Dermis microvascular lymphatic vessel endothelial cell (primary cell): Measurements from ENCODE around the gene CNTN1. TPM values are rescaled to one million over a fixed set of nuclear protein-coding genes. Genes with fewer than 3 reads are reported as not detected.

ENCODE experiments used
- DNase-seq, 2 donors: peaks; one replicate each; pipeline versions ENCODE4 v3.0.0 to v3.0.0-alpha.2; 2010; ENCODE audit warnings: low read depth in 2 of 2
- total RNA-seq: library from RNA; depleted of rRNA; stranded (reverse); fragments of >200 nt; gene quantifications from 2 replicates; pipeline ENCODE4 v1.2.1, GENCODE V29; 2014

The CNTN1 gene
- total RNA-seq, 1 donor from 2014 or later = not detected

- DNase-seq = no peak
These were observed 411.4 kb downstream of the CNTN1 start for GRCh38 chr12:41103614-41104013.

- DNase-seq = no peak
These were observed 414.1 kb downstream of the CNTN1 start for GRCh38 chr12:41106315-41106714.

GRCh38 chr12:41108032-41108431, 415.8 kb downstream of the CNTN1 start:
- DNase-seq = no peak

- no peak for DNase-seq
These were observed 420.7 kb downstream of the CNTN1 start for GRCh38 chr12:41112903-41113302.

GRCh38 chr12:41120211-41120610, 428.0 kb downstream of the CNTN1 start:
- no peak for DNase-seq

GRCh38 chr12:41121374-41121773, 429.1 kb downstream of the CNTN1 start:
- no peak for DNase-seq
